NCI-H510A (cell line): ENCODE results near the gene PIK3R5.
A peak's percentile ranks its signal among the peaks of the same experiment; 100 is the strongest.
"Not testable (repeated sequence)": the region's sequence is repeated elsewhere in the genome, so short reads cannot be mapped to it uniquely, and the experiment has no call there.

Source experiments
- DNase-seq: peaks from one replicate; lab custom pipeline; 2025; lab: John Stamatoyannopoulos, UW

PIK3R5 gene

GRCh38 chr17:8894673-8895578 is 70.6 kb downstream of the PIK3R5 start:
- peak; percentile 2 for DNase-seq

GRCh38 chr17:8894202-8894671 is 71.3 kb downstream of the PIK3R5 start:
- no peak for DNase-seq

- no peak for DNase-seq
These were observed 71.8 kb downstream of the PIK3R5 start for GRCh38 chr17:8893621-8894201.

GRCh38 chr17:8893059-8893458 is 72.4 kb downstream of the PIK3R5 start:
- no peak for DNase-seq

- DNase-seq, result no peak
These were observed 73.2 kb downstream of the PIK3R5 start for GRCh38 chr17:8892338-8892690.

- DNase-seq, result no peak
These were observed 74.8 kb downstream of the PIK3R5 start for GRCh38 chr17:8890671-8891070.

- no peak for DNase-seq
These were observed 75.9 kb downstream of the PIK3R5 start for GRCh38 chr17:8889458-8890210.

GRCh38 chr17:8888704-8889302 is 76.7 kb downstream of the PIK3R5 start:
- no peak for DNase-seq

- DNase-seq, result no peak
These were observed 77.4 kb downstream of the PIK3R5 start for GRCh38 chr17:8887834-8888703.

- no peak for DNase-seq
These were observed 78.2 kb downstream of the PIK3R5 start for GRCh38 chr17:8887301-8887700.

- no peak for DNase-seq
These were observed 79.4 kb downstream of the PIK3R5 start for GRCh38 chr17:8885967-8886684.

- DNase-seq, result not testable (repeated sequence)
These were observed 80.1 kb downstream of the PIK3R5 start for GRCh38 chr17:8885163-8885966.

GRCh38 chr17:8884336-8884990 is 81.0 kb downstream of the PIK3R5 start:
- no peak for DNase-seq

- DNase-seq, result no peak
These were observed 82.2 kb downstream of the PIK3R5 start for GRCh38 chr17:8883353-8883752.

GRCh38 chr17:8881606-8882005 is 83.9 kb downstream of the PIK3R5 start:
- no peak for DNase-seq

- DNase-seq, result no peak
These were observed 85.0 kb downstream of the PIK3R5 start for GRCh38 chr17:8880466-8880865.

- no peak for DNase-seq
These were observed 86.1 kb downstream of the PIK3R5 start for GRCh38 chr17:8879410-8879809.

- DNase-seq, result no peak
These were observed 87.5 kb downstream of the PIK3R5 start for GRCh38 chr17:8877984-8878383.

GRCh38 chr17:8875957-8876356 is 89.5 kb downstream of the PIK3R5 start:
- DNase-seq, result no peak
